NCI-H2107 treated with DMSO at 0.1 percent for 48 hours (cell line): ENCODE measurements around the gene AP1S1.
"Not testable (repeated sequence)": the region's sequence is repeated elsewhere in the genome, so short reads cannot be mapped to it uniquely, and the experiment has no call there.

Experiments
- DNase-seq: peaks from one replicate; lab custom pipeline; 2025; ENCODE audit not compliant: unreplicated experiment; lab: John Stamatoyannopoulos, UW

The AP1S1 gene

GRCh38 chr7:101153969-101154692 is at the start of gene AP1S1:
Gene AP1S1 (plus strand): TSS chr7:101154476. CDS start chr7:101154515, 39 bp downstream.
- DNase-seq = peak; percentile 85

- DNase-seq = no peak
Measured at GRCh38 chr7:101104799-101105198, 49.5 kb upstream of the AP1S1 start.

GRCh38 chr7:101105248-101105647 is 49.0 kb upstream of the AP1S1 start:
- DNase-seq = not testable (repeated sequence)

GRCh38 chr7:101106386-101106785 is 47.9 kb upstream of the AP1S1 start:
- no peak for DNase-seq

GRCh38 chr7:101108330-101108857 is 45.9 kb upstream of the AP1S1 start:
- no peak for DNase-seq

- DNase-seq = no peak
Measured at GRCh38 chr7:101108961-101109360, 45.3 kb upstream of the AP1S1 start.

- no peak for DNase-seq
Measured at GRCh38 chr7:101109368-101109767, 44.9 kb upstream of the AP1S1 start.

- no peak for DNase-seq
Measured at GRCh38 chr7:101111261-101111660, 43.0 kb upstream of the AP1S1 start.

- no peak for DNase-seq
Measured at GRCh38 chr7:101112233-101112632, 42.0 kb upstream of the AP1S1 start.

- not testable (repeated sequence) for DNase-seq
Measured at GRCh38 chr7:101113140-101113539, 41.1 kb upstream of the AP1S1 start.

- no peak for DNase-seq
Measured at GRCh38 chr7:101113836-101114235, 40.4 kb upstream of the AP1S1 start.

GRCh38 chr7:101114492-101114891 is 39.8 kb upstream of the AP1S1 start:
- no peak for DNase-seq

- DNase-seq = no peak
Measured at GRCh38 chr7:101115215-101115614, 39.1 kb upstream of the AP1S1 start.

- DNase-seq = no peak
Measured at GRCh38 chr7:101116898-101117297, 37.4 kb upstream of the AP1S1 start.

- no peak for DNase-seq
Measured at GRCh38 chr7:101118856-101119255, 35.4 kb upstream of the AP1S1 start.

GRCh38 chr7:101119876-101120275 is 34.4 kb upstream of the AP1S1 start:
- no peak for DNase-seq

- DNase-seq = no peak
Measured at GRCh38 chr7:101120315-101120714, 34.0 kb upstream of the AP1S1 start.

GRCh38 chr7:101121631-101121990 is 32.7 kb upstream of the AP1S1 start:
- not testable (repeated sequence) for DNase-seq

- no peak for DNase-seq
Measured at GRCh38 chr7:101121991-101122932, 32.0 kb upstream of the AP1S1 start.

- DNase-seq = no peak
Measured at GRCh38 chr7:101122933-101123702, 31.2 kb upstream of the AP1S1 start.

GRCh38 chr7:101123703-101124068 is 30.6 kb upstream of the AP1S1 start:
- no peak for DNase-seq
